ENCODE measurements around the gene PRR5L. TPM values are rescaled to one million over a fixed set of nuclear protein-coding genes. Genes with fewer than 3 reads are reported as not detected.

PRR5L gene
- total RNA-seq, 1 experiment from 2014 or later, result not detected

GRCh38 chr11:36280531-36280930, 15.6 kb upstream of the PRR5L start:
- H3K27me3 Mint-ChIP-seq (ENCODE audit: insufficient read depth, unreplicated experiment), result no peaks in the 10 kb centered on the region
- no peak overlapping the region for H3K4me3 ChIP-seq (ENCODE audit: low read depth, low read length)
- H3K36me3 Mint-ChIP-seq (ENCODE audit: insufficient read depth, unreplicated experiment), result no peaks in the 10 kb centered on the region
- no peak overlapping the region for H3K4me3 Mint-ChIP-seq (ENCODE audit: unreplicated experiment)
- H3K27me3 ChIP-seq (replicated peaks; ENCODE audit: control insufficient read depth, insufficient read depth, low read length), result no peaks in the 10 kb centered on the region
- H3K9me3 Mint-ChIP-seq (ENCODE audit: unreplicated experiment), result no peaks in the 10 kb centered on the region
- BruUV-seq (replicated peaks), result no TSS peak
- no peak for TF ChIP-seq CTCF (IDR thresholded peaks at IDR 0.05; ENCODE audit: insufficient read depth in 1 of 2, low read depth in 1 of 2, low read length in 1 of 2, severe bottlenecking in 1 of 2, unreplicated experiment in 1 of 2)
- intact Hi-C loops (cut with micrococcal nuclease; ENCODE audit: unreplicated experiment), result no loop called here
- CTCF ChIA-PET, result no interaction called here
- DNase-seq, result no peak
- no peak overlapping the region for H3K27ac Mint-ChIP-seq (ENCODE audit: unreplicated experiment)
- no peaks in the 10 kb centered on the region for H3K9me3 ChIP-seq
- no peaks in the 10 kb centered on the region for H3K4me1 ChIP-seq
- POLR2A ChIA-PET, result no interaction called here
- peaks cover 6% of the 10 kb centered on the region for H3K4me1 Mint-ChIP-seq (ENCODE audit: low read depth, unreplicated experiment)
- H3K36me3 ChIP-seq (ENCODE audit: control insufficient read depth, insufficient read depth, low read length), result no peaks in the 10 kb centered on the region

GRCh38 chr11:36281850-36282249, 14.2 kb upstream of the PRR5L start:
- no TSS peak for BruUV-seq (replicated peaks)

GRCh38 chr11:36282926-36283325, 13.2 kb upstream of the PRR5L start:
- POLR2A ChIA-PET, result no interaction called here
- no peaks in the 10 kb centered on the region for H3K27me3 ChIP-seq (replicated peaks; ENCODE audit: control insufficient read depth, insufficient read depth, low read length)
- no TSS peak for BruUV-seq (replicated peaks)
- CTCF ChIA-PET, result no interaction called here
- Mint-ChIP-seq H3K4me3 (ENCODE audit: unreplicated experiment) (no peak overlapping the region), H3K27ac (ENCODE audit: unreplicated experiment) (no peak overlapping the region), H3K36me3 (ENCODE audit: insufficient read depth, unreplicated experiment) (no peaks in the 10 kb centered on the region), H3K9me3 (ENCODE audit: unreplicated experiment) (no peaks in the 10 kb centered on the region), H3K27me3 (ENCODE audit: insufficient read depth, unreplicated experiment) (no peaks in the 10 kb centered on the region), H3K4me1 (ENCODE audit: low read depth, unreplicated experiment) (peaks cover 6% of the 10 kb centered on the region)
- H3K4me1 ChIP-seq, result no peaks in the 10 kb centered on the region
- no peaks in the 10 kb centered on the region for H3K36me3 ChIP-seq (ENCODE audit: control insufficient read depth, insufficient read depth, low read length)
- DNase-seq, result no peak
- no peak for TF ChIP-seq CTCF (IDR thresholded peaks at IDR 0.05; ENCODE audit: insufficient read depth in 1 of 2, low read depth in 1 of 2, low read length in 1 of 2, severe bottlenecking in 1 of 2, unreplicated experiment in 1 of 2)
- H3K4me3 ChIP-seq (ENCODE audit: low read depth, low read length), result no peak overlapping the region
- intact Hi-C loops (cut with micrococcal nuclease; ENCODE audit: unreplicated experiment), result no loop called here
- H3K9me3 ChIP-seq, result no peaks in the 10 kb centered on the region

More at GRCh38 chr11:36281850-36282249, 14.2 kb upstream of the PRR5L start:
- no peak for DNase-seq
- H3K27me3 Mint-ChIP-seq (ENCODE audit: insufficient read depth, unreplicated experiment), result no peaks in the 10 kb centered on the region
- ChIA-PET POLR2A (no interaction called here), CTCF (no interaction called here)
- H3K4me1 ChIP-seq, result no peaks in the 10 kb centered on the region
- no peaks in the 10 kb centered on the region for H3K27me3 ChIP-seq (replicated peaks; ENCODE audit: control insufficient read depth, insufficient read depth, low read length)
- H3K9me3 ChIP-seq, result no peaks in the 10 kb centered on the region
- TF ChIP-seq CTCF (IDR thresholded peaks at IDR 0.05; ENCODE audit: insufficient read depth in 1 of 2, low read depth in 1 of 2, low read length in 1 of 2, severe bottlenecking in 1 of 2, unreplicated experiment in 1 of 2), result no peak
- H3K4me3 ChIP-seq (ENCODE audit: low read depth, low read length), result no peak overlapping the region
- H3K9me3 Mint-ChIP-seq (ENCODE audit: unreplicated experiment), result no peaks in the 10 kb centered on the region
- no peak overlapping the region for H3K4me3 Mint-ChIP-seq (ENCODE audit: unreplicated experiment)
- H3K27ac Mint-ChIP-seq (ENCODE audit: unreplicated experiment), result no peak overlapping the region
- H3K36me3 Mint-ChIP-seq (ENCODE audit: insufficient read depth, unreplicated experiment), result no peaks in the 10 kb centered on the region
- H3K36me3 ChIP-seq (ENCODE audit: control insufficient read depth, insufficient read depth, low read length), result no peaks in the 10 kb centered on the region
- intact Hi-C loops (cut with micrococcal nuclease; ENCODE audit: unreplicated experiment), result no loop called here
- H3K4me1 Mint-ChIP-seq (ENCODE audit: low read depth, unreplicated experiment), result peaks cover 6% of the 10 kb centered on the region
